HEK293 (cell line): Measurements from ENCODE around the gene SLC48A1.

Experiments used
- HOXC10 ChIP-seq: sonication (generic); formaldehyde crosslinking; IDR thresholded peaks from 2 replicates; pipeline ENCODE4 v1.8.1; 2023; ENCODE audit warnings: mild to moderate bottlenecking, missing genetic modification reagents
- ZNF274 ChIP-seq, 2 experiments: fragments of 200-500 bp in 1 of 2; fragments of 450-650 bp in 1 of 2; sonication (Bioruptor generic) in 1 of 2; formaldehyde crosslinking in 1 of 2; IDR thresholded peaks; 2 replicates each; pipeline versions ENCODE4 v1.5.1 to v1.6.1; 2014 to 2016; ENCODE audit warnings: borderline replicate concordance in 1 of 2, inconsistent platforms in 1 of 2, low read length in 1 of 2, missing biosample characterization in 1 of 2, missing genetic modification characterization in 1 of 2
- ZNF777 ChIP-seq: fragments of 450-650 bp; formaldehyde crosslinking; IDR thresholded peaks from 2 replicates; pipeline ENCODE4 v1.5.1; 2017; ENCODE audit warnings: missing biosample characterization, missing genetic modification characterization, borderline replicate concordance
- TF ChIP-seq, protein P1 (sequence below): fragments of 450-650 bp; formaldehyde crosslinking; IDR thresholded peaks from 2 replicates; pipeline ENCODE4 v1.5.1; 2016; ENCODE audit warnings: missing biosample characterization, missing genetic modification characterization
- TF ChIP-seq, protein P2 (sequence below): fragments of 450-650 bp; formaldehyde crosslinking; conservative IDR thresholded peaks from 2 replicates; pipeline ENCODE4 v1.5.1; 2016; ENCODE audit warnings: low read depth, missing biosample characterization, missing genetic modification characterization
- TF ChIP-seq, protein P3 (sequence below): fragments of 450-650 bp; formaldehyde crosslinking; IDR thresholded peaks from 2 replicates; pipeline ENCODE4 v1.5.1; 2016; ENCODE audit warnings: missing biosample characterization, missing genetic modification characterization

- TF ChIP-seq, protein P1, sequence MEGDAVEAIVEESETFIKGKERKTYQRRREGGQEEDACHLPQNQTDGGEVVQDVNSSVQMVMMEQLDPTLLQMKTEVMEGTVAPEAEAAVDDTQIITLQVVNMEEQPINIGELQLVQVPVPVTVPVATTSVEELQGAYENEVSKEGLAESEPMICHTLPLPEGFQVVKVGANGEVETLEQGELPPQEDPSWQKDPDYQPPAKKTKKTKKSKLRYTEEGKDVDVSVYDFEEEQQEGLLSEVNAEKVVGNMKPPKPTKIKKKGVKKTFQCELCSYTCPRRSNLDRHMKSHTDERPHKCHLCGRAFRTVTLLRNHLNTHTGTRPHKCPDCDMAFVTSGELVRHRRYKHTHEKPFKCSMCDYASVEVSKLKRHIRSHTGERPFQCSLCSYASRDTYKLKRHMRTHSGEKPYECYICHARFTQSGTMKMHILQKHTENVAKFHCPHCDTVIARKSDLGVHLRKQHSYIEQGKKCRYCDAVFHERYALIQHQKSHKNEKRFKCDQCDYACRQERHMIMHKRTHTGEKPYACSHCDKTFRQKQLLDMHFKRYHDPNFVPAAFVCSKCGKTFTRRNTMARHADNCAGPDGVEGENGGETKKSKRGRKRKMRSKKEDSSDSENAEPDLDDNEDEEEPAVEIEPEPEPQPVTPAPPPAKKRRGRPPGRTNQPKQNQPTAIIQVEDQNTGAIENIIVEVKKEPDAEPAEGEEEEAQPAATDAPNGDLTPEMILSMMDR (tag by site-specific recombination), result no peak
- TF ChIP-seq, protein P2, sequence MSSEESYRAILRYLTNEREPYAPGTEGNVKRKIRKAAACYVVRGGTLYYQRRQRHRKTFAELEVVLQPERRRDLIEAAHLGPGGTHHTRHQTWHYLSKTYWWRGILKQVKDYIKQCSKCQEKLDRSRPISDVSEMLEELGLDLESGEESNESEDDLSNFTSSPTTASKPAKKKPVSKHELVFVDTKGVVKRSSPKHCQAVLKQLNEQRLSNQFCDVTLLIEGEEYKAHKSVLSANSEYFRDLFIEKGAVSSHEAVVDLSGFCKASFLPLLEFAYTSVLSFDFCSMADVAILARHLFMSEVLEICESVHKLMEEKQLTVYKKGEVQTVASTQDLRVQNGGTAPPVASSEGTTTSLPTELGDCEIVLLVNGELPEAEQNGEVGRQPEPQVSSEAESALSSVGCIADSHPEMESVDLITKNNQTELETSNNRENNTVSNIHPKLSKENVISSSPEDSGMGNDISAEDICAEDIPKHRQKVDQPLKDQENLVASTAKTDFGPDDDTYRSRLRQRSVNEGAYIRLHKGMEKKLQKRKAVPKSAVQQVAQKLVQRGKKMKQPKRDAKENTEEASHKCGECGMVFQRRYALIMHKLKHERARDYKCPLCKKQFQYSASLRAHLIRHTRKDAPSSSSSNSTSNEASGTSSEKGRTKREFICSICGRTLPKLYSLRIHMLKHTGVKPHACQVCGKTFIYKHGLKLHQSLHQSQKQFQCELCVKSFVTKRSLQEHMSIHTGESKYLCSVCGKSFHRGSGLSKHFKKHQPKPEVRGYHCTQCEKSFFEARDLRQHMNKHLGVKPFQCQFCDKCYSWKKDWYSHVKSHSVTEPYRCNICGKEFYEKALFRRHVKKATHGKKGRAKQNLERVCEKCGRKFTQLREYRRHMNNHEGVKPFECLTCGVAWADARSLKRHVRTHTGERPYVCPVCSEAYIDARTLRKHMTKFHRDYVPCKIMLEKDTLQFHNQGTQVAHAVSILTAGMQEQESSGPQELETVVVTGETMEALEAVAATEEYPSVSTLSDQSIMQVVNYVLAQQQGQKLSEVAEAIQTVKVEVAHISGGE (tag by site-specific recombination), result no peak
- TF ChIP-seq ZNF777 (tag by site-specific recombination) (no peak), HOXC10 (no peak), ZNF274 (IDR thresholded peaks at IDR 0.05; ENCODE audit: low read length) (no peak), ZNF274 (tag by site-specific recombination; IDR thresholded peaks at IDR 0.05; ENCODE audit: borderline replicate concordance) (no peak)
- TF ChIP-seq, protein P3, sequence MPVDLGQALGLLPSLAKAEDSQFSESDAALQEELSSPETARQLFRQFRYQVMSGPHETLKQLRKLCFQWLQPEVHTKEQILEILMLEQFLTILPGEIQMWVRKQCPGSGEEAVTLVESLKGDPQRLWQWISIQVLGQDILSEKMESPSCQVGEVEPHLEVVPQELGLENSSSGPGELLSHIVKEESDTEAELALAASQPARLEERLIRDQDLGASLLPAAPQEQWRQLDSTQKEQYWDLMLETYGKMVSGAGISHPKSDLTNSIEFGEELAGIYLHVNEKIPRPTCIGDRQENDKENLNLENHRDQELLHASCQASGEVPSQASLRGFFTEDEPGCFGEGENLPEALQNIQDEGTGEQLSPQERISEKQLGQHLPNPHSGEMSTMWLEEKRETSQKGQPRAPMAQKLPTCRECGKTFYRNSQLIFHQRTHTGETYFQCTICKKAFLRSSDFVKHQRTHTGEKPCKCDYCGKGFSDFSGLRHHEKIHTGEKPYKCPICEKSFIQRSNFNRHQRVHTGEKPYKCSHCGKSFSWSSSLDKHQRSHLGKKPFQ (tag by site-specific recombination), result no peak
Observed at GRCh38 chr12:47754881-47755280, 18.2 kb upstream of the SLC48A1 start.
